DOHH2 (cell line): Measurements from ENCODE around the gene GABRB1.

Experiments
- EZH2phosphoT487 ChIP-seq: fragments of 200-600 bp; sonication (generic); IDR thresholded peaks from 2 replicates; pipeline ENCODE4 v1.6.1; 2017; ENCODE audit warnings: borderline replicate concordance, mild to moderate bottlenecking, antibody characterized with exemption, low read length, moderate library complexity, mixed read lengths
- TF ChIP-seq, protein P1 (sequence below): fragments of 200-600 bp; sonication (generic); IDR thresholded peaks from one replicate; pipeline ENCODE4 v1.5.1; 2014; ENCODE audit warnings: antibody characterized with exemption, mild to moderate bottlenecking, low read depth, low read length; ENCODE audit not compliant: poor library complexity, severe bottlenecking

DNA sequence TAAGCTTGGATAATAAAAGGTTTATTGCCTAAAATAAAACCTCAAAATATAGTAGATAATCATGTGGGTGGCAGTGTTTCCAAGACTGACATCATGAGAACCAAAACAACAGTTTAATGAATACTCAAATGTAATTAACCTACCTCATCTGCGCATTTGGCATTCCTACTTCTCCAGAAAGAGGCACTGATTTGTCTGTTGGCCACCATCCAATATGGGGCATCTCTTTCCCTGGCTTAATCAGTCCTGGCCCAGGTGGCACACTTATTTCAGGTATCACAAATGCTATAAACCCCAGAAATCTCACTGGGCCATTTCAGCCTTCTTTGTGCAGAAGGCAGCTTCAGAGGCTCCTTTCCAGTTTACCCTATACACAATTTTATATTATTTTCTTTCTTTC, 239.9 kb downstream of the GABRB1 start:
- TF ChIP-seq, protein P1, sequence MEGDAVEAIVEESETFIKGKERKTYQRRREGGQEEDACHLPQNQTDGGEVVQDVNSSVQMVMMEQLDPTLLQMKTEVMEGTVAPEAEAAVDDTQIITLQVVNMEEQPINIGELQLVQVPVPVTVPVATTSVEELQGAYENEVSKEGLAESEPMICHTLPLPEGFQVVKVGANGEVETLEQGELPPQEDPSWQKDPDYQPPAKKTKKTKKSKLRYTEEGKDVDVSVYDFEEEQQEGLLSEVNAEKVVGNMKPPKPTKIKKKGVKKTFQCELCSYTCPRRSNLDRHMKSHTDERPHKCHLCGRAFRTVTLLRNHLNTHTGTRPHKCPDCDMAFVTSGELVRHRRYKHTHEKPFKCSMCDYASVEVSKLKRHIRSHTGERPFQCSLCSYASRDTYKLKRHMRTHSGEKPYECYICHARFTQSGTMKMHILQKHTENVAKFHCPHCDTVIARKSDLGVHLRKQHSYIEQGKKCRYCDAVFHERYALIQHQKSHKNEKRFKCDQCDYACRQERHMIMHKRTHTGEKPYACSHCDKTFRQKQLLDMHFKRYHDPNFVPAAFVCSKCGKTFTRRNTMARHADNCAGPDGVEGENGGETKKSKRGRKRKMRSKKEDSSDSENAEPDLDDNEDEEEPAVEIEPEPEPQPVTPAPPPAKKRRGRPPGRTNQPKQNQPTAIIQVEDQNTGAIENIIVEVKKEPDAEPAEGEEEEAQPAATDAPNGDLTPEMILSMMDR: no peak
- no peak for TF ChIP-seq EZH2phosphoT487
